KG1 (cell line): Measurements from ENCODE around the gene GLIS1.

Experiments used
- DNase-seq: peaks from one replicate; lab custom pipeline; 2025; lab: John Stamatoyannopoulos, UW

GLIS1 gene

GRCh38 chr1:53530550-53530949 is 208.4 kb downstream of the GLIS1 start:
- DNase-seq: no peak

- no peak for DNase-seq
These were observed 209.4 kb downstream of the GLIS1 start for GRCh38 chr1:53529555-53529954.

GRCh38 chr1:53527368-53527767 is 211.6 kb downstream of the GLIS1 start:
- no peak for DNase-seq

- no peak for DNase-seq
These were observed 212.4 kb downstream of the GLIS1 start for GRCh38 chr1:53526451-53527101.

- no peak for DNase-seq
These were observed 213.4 kb downstream of the GLIS1 start for GRCh38 chr1:53525595-53525994.

- no peak for DNase-seq
These were observed 214.3 kb downstream of the GLIS1 start for GRCh38 chr1:53524428-53525375.

GRCh38 chr1:53521924-53522552 is 216.9 kb downstream of the GLIS1 start:
- DNase-seq: no peak

- DNase-seq: no peak
These were observed 218.5 kb downstream of the GLIS1 start for GRCh38 chr1:53520481-53520880.

- DNase-seq: no peak
These were observed 219.5 kb downstream of the GLIS1 start for GRCh38 chr1:53519421-53519820.

- DNase-seq: no peak
These were observed 220.2 kb downstream of the GLIS1 start for GRCh38 chr1:53518775-53519174.

GRCh38 chr1:53517821-53518352 is 221.1 kb downstream of the GLIS1 start:
- DNase-seq: no peak

- no peak for DNase-seq
These were observed 221.9 kb downstream of the GLIS1 start for GRCh38 chr1:53517109-53517508.

- DNase-seq: no peak
These were observed 222.8 kb downstream of the GLIS1 start for GRCh38 chr1:53516181-53516580.

- no peak for DNase-seq
These were observed 224.5 kb downstream of the GLIS1 start for GRCh38 chr1:53514436-53514835.

- DNase-seq: no peak
These were observed 225.1 kb downstream of the GLIS1 start for GRCh38 chr1:53513846-53514245.

GRCh38 chr1:53512807-53513755 is 225.9 kb downstream of the GLIS1 start:
- no peak for DNase-seq

GRCh38 chr1:53511933-53512806 is 226.8 kb downstream of the GLIS1 start:
- no peak for DNase-seq

GRCh38 chr1:53511323-53511932 is 227.5 kb downstream of the GLIS1 start:
- DNase-seq: no peak

- DNase-seq: no peak
These were observed 228.7 kb downstream of the GLIS1 start for GRCh38 chr1:53510215-53510614.

- no peak for DNase-seq
These were observed 229.2 kb downstream of the GLIS1 start for GRCh38 chr1:53509775-53510174.
